ENCODE data around the gene DNAH11. TPM values are rescaled to one million over a fixed set of nuclear protein-coding genes. Genes with fewer than 3 reads are reported as not detected.

The DNAH11 gene
- total and polyA plus RNA-seq, 12 donors: 0.03 to 0.59 (median 0.19) TPM; not detected in 2

DNA sequence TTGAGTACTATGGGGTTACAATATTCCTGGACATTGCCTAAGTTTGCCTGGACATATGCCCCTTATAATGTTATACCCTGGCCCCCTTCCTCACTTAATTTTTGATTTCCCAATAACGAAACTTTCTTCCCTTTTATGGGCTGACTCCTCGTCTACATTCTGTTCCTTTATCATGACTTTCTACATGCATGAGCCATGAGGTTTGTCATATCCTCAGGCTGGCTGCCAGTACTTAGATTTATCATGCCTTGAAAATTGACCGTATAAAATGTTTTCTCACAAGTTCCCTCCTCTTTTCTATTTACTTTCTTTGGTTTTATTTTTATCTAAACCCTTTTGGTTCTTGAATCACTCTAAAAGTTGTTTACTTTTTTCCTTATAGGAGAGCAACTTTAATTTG, 4.7 kb downstream of the DNAH11 start:
- 48 to 59% methylated on average over 3 of the region's 3 CpGs for WGBS, 2 donors
- H3K4me1 ChIP-seq: peaks cover 4 to 17% (median 14%) of the 10 kb centered on the region in 9 donors
- DNase-seq (no peak), ATAC-seq (no peak)
- intact Hi-C loops (cut with DNase I): no loop called here
- no peak overlapping the region for H3K27ac ChIP-seq
- H3K9me3 ChIP-seq: no peaks in the 10 kb centered on the region
- no peaks in the 10 kb centered on the region for H3K36me3 ChIP-seq
- H3K27me3 ChIP-seq: peaks cover 8 to 49% (median 37%) of the 10 kb centered on the region in 7 donors
- no peak overlapping the region for H3K4me3 ChIP-seq
- TF ChIP-seq CTCF (IDR thresholded peaks at IDR 0.05): no peak

GRCh38 chr7:21548491-21548890, 5.7 kb downstream of the DNAH11 start:
- 70 to 82% methylated on average over 3 of the region's 3 CpGs for WGBS, 2 donors
- TF ChIP-seq CTCF (IDR thresholded peaks at IDR 0.05): no peak
- peaks cover under 1 to 9% (median 5%) of the 10 kb centered on the region in 9 donors for H3K4me1 ChIP-seq
- no peak overlapping the region for H3K4me3 ChIP-seq
- no peaks in the 10 kb centered on the region for H3K36me3 ChIP-seq
- DNase-seq (no peak), ATAC-seq (no peak)
- H3K27ac ChIP-seq: no peak overlapping the region
- H3K9me3 ChIP-seq: no peaks in the 10 kb centered on the region
- intact Hi-C loops (cut with DNase I): no loop called here
- peaks cover 0 to 39% (median 27%) of the 10 kb centered on the region in 7 donors for H3K27me3 ChIP-seq

GRCh38 chr7:21550076-21550475, 7.2 kb downstream of the DNAH11 start:
- Histone ChIP-seq H3K4me1 (peaks cover 0 to 10% (median 0%) of the 10 kb centered on the region in 9 donors), H3K4me3 (no peak overlapping the region), H3K27me3 (peaks cover 0 to 23% (median 12%) of the 10 kb centered on the region in 7 donors), H3K27ac (no peak overlapping the region), H3K9me3 (no peaks in the 10 kb centered on the region), H3K36me3 (no peaks in the 10 kb centered on the region)
- 77 to 90% methylated on average over 3 of the region's 3 CpGs for WGBS, 2 donors
- ATAC-seq (no peak), DNase-seq (no peak)
- TF ChIP-seq CTCF (IDR thresholded peaks at IDR 0.05): no peak
- intact Hi-C loops (cut with DNase I): no loop called here

GRCh38 chr7:21550821-21551531, 8.1 kb downstream of the DNAH11 start:
- TF ChIP-seq CTCF (IDR thresholded peaks at IDR 0.05): no peak
- Histone ChIP-seq H3K4me1 (peaks cover 0 to 10% (median 0%) of the 10 kb centered on the region in 9 donors), H3K4me3 (no peak overlapping the region), H3K27me3 (peaks cover 0 to 21% (median 4%) of the 10 kb centered on the region in 7 donors), H3K36me3 (no peaks in the 10 kb centered on the region), H3K27ac (no peak overlapping the region), H3K9me3 (no peaks in the 10 kb centered on the region)
- no peak for DNase-seq
- WGBS, 2 donors: 64 to 80% methylated on average over 6 of the region's 6 CpGs
- no peak for ATAC-seq
- intact Hi-C loops (cut with DNase I): no loop called here

Data from heart right ventricle (tissue), 16 donors.